NOMO-1 treated with DMSO at 0.1 percent for 48 hours (cell line): ENCODE data around the gene ITGB3.
"Not testable (repeated sequence)": the region's sequence is repeated elsewhere in the genome, so short reads cannot be mapped to it uniquely, and the experiment has no call there.

Source experiments
- DNase-seq: peaks from one replicate; lab custom pipeline; 2025; ENCODE audit not compliant: unreplicated experiment; lab: John Stamatoyannopoulos, UW

The ITGB3 gene

GRCh38 chr17:47222047-47222446 lies 31.6 kb upstream of the ITGB3 start:
- no peak for DNase-seq

GRCh38 chr17:47223007-47223406 lies 30.6 kb upstream of the ITGB3 start:
- no peak for DNase-seq

GRCh38 chr17:47223460-47223859 lies 30.2 kb upstream of the ITGB3 start:
- DNase-seq: no peak

GRCh38 chr17:47224077-47224476 lies 29.6 kb upstream of the ITGB3 start:
- not testable (repeated sequence) for DNase-seq

GRCh38 chr17:47224966-47225365 lies 28.7 kb upstream of the ITGB3 start:
- DNase-seq: no peak

- no peak for DNase-seq
Measured at GRCh38 chr17:47225436-47225858, 28.2 kb upstream of the ITGB3 start.

- no peak for DNase-seq
Measured at GRCh38 chr17:47225911-47226688, 27.5 kb upstream of the ITGB3 start.

GRCh38 chr17:47227862-47228261 lies 25.8 kb upstream of the ITGB3 start:
- DNase-seq: no peak

- peak; percentile 83 for DNase-seq
Measured at GRCh38 chr17:47229535-47230443, 23.8 kb upstream of the ITGB3 start.

- DNase-seq: no peak
Measured at GRCh38 chr17:47230864-47231263, 22.8 kb upstream of the ITGB3 start.

- no peak for DNase-seq
Measured at GRCh38 chr17:47231334-47231733, 22.3 kb upstream of the ITGB3 start.

GRCh38 chr17:47231866-47232265 lies 21.8 kb upstream of the ITGB3 start:
- no peak for DNase-seq

GRCh38 chr17:47232465-47232864 lies 21.2 kb upstream of the ITGB3 start:
- no peak for DNase-seq

GRCh38 chr17:47235506-47235905 lies 18.1 kb upstream of the ITGB3 start:
- no peak for DNase-seq

GRCh38 chr17:47235923-47236322 lies 17.7 kb upstream of the ITGB3 start:
- DNase-seq: no peak

- no peak for DNase-seq
Measured at GRCh38 chr17:47237841-47238240, 15.8 kb upstream of the ITGB3 start.

GRCh38 chr17:47238321-47239010 lies 15.2 kb upstream of the ITGB3 start:
- DNase-seq: no peak

GRCh38 chr17:47239619-47239966 lies 14.0 kb upstream of the ITGB3 start:
- no peak for DNase-seq

GRCh38 chr17:47239967-47240651 lies 13.5 kb upstream of the ITGB3 start:
- DNase-seq: peak; percentile 41

GRCh38 chr17:47240806-47241205 lies 12.8 kb upstream of the ITGB3 start:
- DNase-seq: no peak

- no peak for DNase-seq
Measured at GRCh38 chr17:47242648-47243047, 11.0 kb upstream of the ITGB3 start.
